NCI-H2227 treated with DMSO at 0.1 percent for 48 hours (cell line): ENCODE measurements around the gene YIPF7.

Experiments
- DNase-seq: peaks from one replicate; lab custom pipeline; 2025; lab: John Stamatoyannopoulos, UW

The YIPF7 gene

GRCh38 chr4:44651425-44651824 lies at the start of gene YIPF7:
TSS of gene YIPF7 (minus strand) at chr4:44651625. CDS start at chr4:44650100, 1,525 bp downstream.
- no peak for DNase-seq

GRCh38 chr4:44701037-44701436 lies 49.6 kb upstream of the YIPF7 start:
- no peak for DNase-seq

GRCh38 chr4:44700427-44700826 lies 49.0 kb upstream of the YIPF7 start:
- no peak for DNase-seq

- no peak for DNase-seq
Measured at GRCh38 chr4:44684648-44685047, 33.2 kb upstream of the YIPF7 start.

GRCh38 chr4:44679060-44679459 lies 27.6 kb upstream of the YIPF7 start:
- no peak for DNase-seq

- peak; percentile 66 for DNase-seq
Measured at GRCh38 chr4:44678094-44679041, 26.9 kb upstream of the YIPF7 start, which contains the start of gene GUF1. TSS of gene GUF1 (plus strand) at chr4:44678420. CDS start at chr4:44678623, 203 bp downstream.

GRCh38 chr4:44675366-44675765 lies 23.9 kb upstream of the YIPF7 start:
- no peak for DNase-seq

- no peak for DNase-seq
Measured at GRCh38 chr4:44674471-44674870, 23.0 kb upstream of the YIPF7 start.

- no peak for DNase-seq
Measured at GRCh38 chr4:44671636-44672035, 20.2 kb upstream of the YIPF7 start.

GRCh38 chr4:44670506-44671199 lies 19.2 kb upstream of the YIPF7 start:
- DNase-seq: no peak

GRCh38 chr4:44668526-44668925 lies 17.1 kb upstream of the YIPF7 start:
- DNase-seq: no peak

GRCh38 chr4:44663539-44664263 lies 12.3 kb upstream of the YIPF7 start:
- no peak for DNase-seq

- DNase-seq: no peak
Measured at GRCh38 chr4:44662623-44663005, 11.2 kb upstream of the YIPF7 start.

- DNase-seq: no peak
Measured at GRCh38 chr4:44661940-44662622, 10.7 kb upstream of the YIPF7 start.

- no peak for DNase-seq
Measured at GRCh38 chr4:44660396-44660795, 9.0 kb upstream of the YIPF7 start.

GRCh38 chr4:44652002-44652401 lies 577 bp upstream of the YIPF7 start:
- no peak for DNase-seq

- no peak for DNase-seq
Measured at GRCh38 chr4:44646151-44646550, 5.3 kb downstream of the YIPF7 start.

- DNase-seq: no peak
Measured at GRCh38 chr4:44638091-44638490, 13.3 kb downstream of the YIPF7 start.

- no peak for DNase-seq
Measured at GRCh38 chr4:44632733-44633132, 18.7 kb downstream of the YIPF7 start.

GRCh38 chr4:44632089-44632488 lies 19.3 kb downstream of the YIPF7 start:
- no peak for DNase-seq

GRCh38 chr4:44629280-44629866 lies 22.1 kb downstream of the YIPF7 start:
- DNase-seq: peak; percentile 12
